H1 (cell line): ENCODE measurements around the gene TRMT61B. TPM values are rescaled to one million over a fixed set of nuclear protein-coding genes. Genes with fewer than 3 reads are reported as not detected.

Experiments
- BRCA1 ChIP-seq: IDR thresholded peaks from 2 replicates; pipeline ENCODE4 v1.6.1; 2012; ENCODE audit warnings: low read depth, low read length, improper control_type of control experiment
- CHD1 ChIP-seq: IDR thresholded peaks from 2 replicates; pipeline ENCODE4 v1.6.1; 2012; ENCODE audit warnings: low read depth, low read length, improper control_type of control experiment
- CHD7 ChIP-seq: fragments of 300-600 bp; sonication (generic); IDR thresholded peaks from 2 replicates; pipeline ENCODE4 v1.7.1; 2012; ENCODE audit warnings: low read length, moderate library complexity, mild to moderate bottlenecking, inconsistent platforms; ENCODE audit not compliant: insufficient replicate concordance
- HDAC2 ChIP-seq, 2 experiments: fragments of 300-600 bp in 1 of 2; sonication (generic) in 1 of 2; IDR thresholded peaks; 2 replicates each; pipeline ENCODE4 v1.6.1; 2011 to 2012; ENCODE audit warnings: low read depth in 2 of 2, low read length in 2 of 2, mild to moderate bottlenecking in 2 of 2, moderate library complexity in 2 of 2, borderline replicate concordance in 1 of 2, inconsistent platforms in 1 of 2
- MAFK ChIP-seq: IDR thresholded peaks from 2 replicates; pipeline ENCODE4 v1.6.1; 2012; ENCODE audit warnings: low read depth, mild to moderate bottlenecking, improper control_type of control experiment, low read length
- PHF8 ChIP-seq: fragments of 200-600 bp; sonication (generic); conservative IDR thresholded peaks from 2 replicates; pipeline ENCODE4 v1.7.1; 2012; ENCODE audit warnings: low read depth, mild to moderate bottlenecking, inconsistent platforms, low read length, moderate library complexity
- SAP30 ChIP-seq: fragments of 300-600 bp; sonication (generic); IDR thresholded peaks from 2 replicates; pipeline ENCODE4 v1.7.1; 2012; ENCODE audit warnings: low read length, moderate library complexity, mild to moderate bottlenecking, inconsistent platforms; ENCODE audit not compliant: insufficient read depth, insufficient replicate concordance
- SIN3A ChIP-seq, 2 experiments: IDR thresholded peaks in 1 of 2; conservative IDR thresholded peaks in 1 of 2; 2 replicates each; pipeline ENCODE4 v1.6.1; 2011 to 2012; ENCODE audit warnings: low read length in 2 of 2, improper control_type of control experiment in 1 of 2, low read depth in 1 of 2, mild to moderate bottlenecking in 1 of 2
- SRF ChIP-seq: IDR thresholded peaks from 2 replicates; pipeline ENCODE4 v1.6.1; 2011; ENCODE audit warnings: mild to moderate bottlenecking, low read depth, low read length, moderate library complexity
- polyA plus RNA-seq, 7 experiments: library from polyadenylated mRNA; depleted of rRNA in 3 of 7; stranded (reverse) in 5 of 7; unstranded in 2 of 7; fragments of >200 nt in 5 of 7; fragments of 200-250 nt in 2 of 7; gene quantifications; 1 replicate in 5 of 7; 2 replicates in 1 of 7; 4 replicates in 1 of 7; pipeline versions ENCODE4 v1.2.1 to v1.2.3, GENCODE V29; 2011 to 2013; ENCODE audit warnings: missing spikeins in 2 of 7, mixed read lengths in 2 of 7
- total RNA-seq: library from RNA; stranded (reverse); fragmentation: NEBNext Ultra II Directional; extraction: Animal tissue kit (Norgen Biotek cat#: 25700); gene quantifications from 2 replicates; pipeline ENCODE4 v1.2.1, GENCODE V29; 2021

The TRMT61B gene
- total and polyA plus RNA-seq, 2 of the 8 experiments (the other 6 are each of a cell fraction or from before 2014, with no cell fraction given): 10.4 to 27.8 TPM

DNA sequence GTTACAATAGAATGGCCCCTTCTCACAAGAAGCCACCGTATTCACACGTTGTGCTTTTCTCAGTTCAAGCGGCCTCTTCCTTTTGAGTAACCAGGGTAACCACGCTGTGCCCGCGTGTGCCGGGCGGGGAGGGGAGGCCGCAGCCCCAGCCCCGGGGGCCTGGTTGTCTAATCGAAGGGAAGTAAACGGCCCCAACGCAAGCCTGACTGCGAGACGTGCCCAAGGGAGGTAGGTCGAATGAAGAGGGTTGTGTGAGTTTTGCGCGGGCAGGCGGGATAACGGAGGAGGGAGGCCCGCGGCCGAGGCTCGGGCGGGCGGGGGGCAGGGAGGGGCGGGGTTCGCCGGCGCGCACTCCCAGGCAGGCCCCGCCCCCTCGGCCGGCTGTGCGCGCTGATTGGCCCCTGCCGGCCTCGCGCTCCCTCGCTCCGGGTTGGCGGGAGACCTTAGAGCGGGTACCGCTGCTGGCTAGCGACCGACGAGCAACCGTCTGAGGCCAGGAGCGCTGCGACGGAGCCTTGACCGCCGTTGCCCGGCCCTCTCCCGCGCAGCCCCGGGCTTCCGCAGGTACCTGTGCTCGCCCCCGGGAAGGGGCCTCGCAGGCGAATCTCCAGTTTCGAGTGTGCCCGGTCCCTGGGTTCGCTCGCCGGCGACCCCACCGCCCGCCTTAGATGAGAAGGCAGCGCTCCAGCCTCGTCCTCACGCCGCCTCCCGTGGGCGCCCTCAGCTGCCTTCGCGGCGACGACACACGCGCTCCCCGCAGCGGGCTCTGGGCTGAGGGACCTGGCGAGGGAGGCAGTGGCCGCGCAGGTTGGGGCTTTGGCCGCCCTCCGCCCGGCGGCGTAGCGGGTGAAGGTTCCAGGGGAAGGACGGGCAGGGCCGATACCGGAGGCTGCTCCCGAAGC is 59.5 kb downstream of the TRMT61B start, which contains the start of gene SPDYA (continued):
- TF ChIP-seq CHD7 (no peak), SIN3A (conservative IDR thresholded peaks at IDR 0.05 in 1 of 2, IDR thresholded peaks at IDR 0.05 in 1 of 2; ENCODE audit: low read depth in 1 of 2, low read length in 2 of 2) (no peak), PHF8 (no peak), HDAC2 (IDR thresholded peaks at IDR 0.05; ENCODE audit: borderline replicate concordance in 1 of 2, low read depth in 2 of 2, low read length in 2 of 2) (no peak), MAFK (no peak), SAP30 (no peak), CHD1 (no peak), SRF (no peak), BRCA1 (no peak)
